ENCODE measurements around the gene BICD2.

BICD2 gene

GRCh38 chr9:92664394-92665152 is 100.1 kb downstream of the BICD2 start:
- Histone ChIP-seq H3K4me3 (ENCODE audit: insufficient read depth, low read length, poor library complexity, severe bottlenecking) (no peak overlapping the region), H3K79me2 (ENCODE audit: insufficient read depth, low read length) (peaks cover 94% of the 10 kb centered on the region), H4K20me1 (ENCODE audit: low read depth, low read length) (no peaks in the 10 kb centered on the region; the same call in 1 of the 2 replicates), H2AFZ (ENCODE audit: low read depth, low read length, severe bottlenecking) (no peak overlapping the region), H3K9ac (ENCODE audit: low read length) (no peak overlapping the region), H3K36me3 (ENCODE audit: low read length) (no peaks in the 10 kb centered on the region), H3K9me3 (ENCODE audit: insufficient read depth, low read length) (no peaks in the 10 kb centered on the region), H3K4me2 (ENCODE audit: low read depth, low read length, poor library complexity, severe bottlenecking) (no peak overlapping the region), H3F3A (ENCODE audit: insufficient read depth) (no peaks in the 10 kb centered on the region), H3K9me2 (replicated peaks; ENCODE audit: insufficient read depth, low read length) (no peaks in the 10 kb centered on the region), H3K27ac (ENCODE audit: low read depth, low read length) (no peak overlapping the region), H3K27me3 (ENCODE audit: low read length) (no peaks in the 10 kb centered on the region)
- TF ChIP-seq EZH2phosphoT487 (conservative IDR thresholded peaks at IDR 0.05; ENCODE audit: low read length) = no peak
- no peak for TF ChIP-seq CTCF (IDR thresholded peaks at IDR 0.05; ENCODE audit: insufficient read depth, low read length, poor library complexity, severe bottlenecking)

- Histone ChIP-seq H3K4me3 (ENCODE audit: insufficient read depth, low read length, poor library complexity, severe bottlenecking) (no peak overlapping the region), H3F3A (ENCODE audit: insufficient read depth) (no peaks in the 10 kb centered on the region), H3K79me2 (ENCODE audit: insufficient read depth, low read length) (peaks cover 93% of the 10 kb centered on the region), H3K9me3 (ENCODE audit: insufficient read depth, low read length) (no peaks in the 10 kb centered on the region), H3K36me3 (ENCODE audit: low read length) (no peaks in the 10 kb centered on the region), H2AFZ (ENCODE audit: low read depth, low read length, severe bottlenecking) (no peak overlapping the region), H3K9ac (ENCODE audit: low read length) (no peak overlapping the region), H4K20me1 (ENCODE audit: low read depth, low read length) (no peaks in the 10 kb centered on the region; the same call in 1 of the 2 replicates), H3K4me2 (ENCODE audit: low read depth, low read length, poor library complexity, severe bottlenecking) (no peak overlapping the region), H3K27me3 (ENCODE audit: low read length) (no peaks in the 10 kb centered on the region), H3K9me2 (replicated peaks; ENCODE audit: insufficient read depth, low read length) (no peaks in the 10 kb centered on the region), H3K27ac (ENCODE audit: low read depth, low read length) (no peak overlapping the region)
- TF ChIP-seq CTCF (IDR thresholded peaks at IDR 0.05; ENCODE audit: insufficient read depth, low read length, poor library complexity, severe bottlenecking) (no peak), EZH2phosphoT487 (conservative IDR thresholded peaks at IDR 0.05; ENCODE audit: low read length) (no peak)
These were observed 100.7 kb downstream of the BICD2 start for GRCh38 chr9:92663951-92664350.

- no peaks in the 10 kb centered on the region for H3K9me3 ChIP-seq (ENCODE audit: insufficient read depth, low read length)
- TF ChIP-seq CTCF (IDR thresholded peaks at IDR 0.05; ENCODE audit: insufficient read depth, low read length, poor library complexity, severe bottlenecking) (no peak), EZH2phosphoT487 (conservative IDR thresholded peaks at IDR 0.05; ENCODE audit: low read length) (no peak)
- H3K9me2 ChIP-seq (replicated peaks; ENCODE audit: insufficient read depth, low read length) = no peaks in the 10 kb centered on the region
- no peak overlapping the region for H3K4me3 ChIP-seq (ENCODE audit: insufficient read depth, low read length, poor library complexity, severe bottlenecking)
- no peaks in the 10 kb centered on the region for H3K36me3 ChIP-seq (ENCODE audit: low read length)
- no peak overlapping the region for H2AFZ ChIP-seq (ENCODE audit: low read depth, low read length, severe bottlenecking)
- H3K4me2 ChIP-seq (ENCODE audit: low read depth, low read length, poor library complexity, severe bottlenecking) = no peak overlapping the region
- no peaks in the 10 kb centered on the region for H3F3A ChIP-seq (ENCODE audit: insufficient read depth)
- H3K27ac ChIP-seq (ENCODE audit: low read depth, low read length) = no peak overlapping the region
- no peak overlapping the region for H3K9ac ChIP-seq (ENCODE audit: low read length)
- no peaks in the 10 kb centered on the region; the same call in 1 of the 2 replicates for H4K20me1 ChIP-seq (ENCODE audit: low read depth, low read length)
- H3K79me2 ChIP-seq (ENCODE audit: insufficient read depth, low read length) = peaks cover 92% of the 10 kb centered on the region
- no peaks in the 10 kb centered on the region for H3K27me3 ChIP-seq (ENCODE audit: low read length)
These were observed 101.5 kb downstream of the BICD2 start for GRCh38 chr9:92663126-92663525.
